Thyroid gland (tissue), 4 donors: ENCODE results near the gene MTG2.

Experiments
- CTCF ChIP-seq, 6 experiments: fragments of 200-600 bp in 3 of 6; fragments of 450-650 bp in 3 of 6; sonication (generic) in 3 of 6; IDR thresholded peaks; one replicate each; pipeline ENCODE4 v1.5.1; 2016 to 2019; ENCODE audit warnings: antibody characterized with exemption in 6 of 6, mild to moderate bottlenecking in 2 of 6, inconsistent platforms in 1 of 6, moderate library complexity in 1 of 6
- POLR2A ChIP-seq, 2 donors: fragments of 450-650 bp; IDR thresholded peaks; one replicate each; pipeline ENCODE4 v1.6.1; 2017; ENCODE audit warnings: antibody characterized with exemption in 2 of 2, mild to moderate bottlenecking in 2 of 2, moderate library complexity in 1 of 2

DNA sequence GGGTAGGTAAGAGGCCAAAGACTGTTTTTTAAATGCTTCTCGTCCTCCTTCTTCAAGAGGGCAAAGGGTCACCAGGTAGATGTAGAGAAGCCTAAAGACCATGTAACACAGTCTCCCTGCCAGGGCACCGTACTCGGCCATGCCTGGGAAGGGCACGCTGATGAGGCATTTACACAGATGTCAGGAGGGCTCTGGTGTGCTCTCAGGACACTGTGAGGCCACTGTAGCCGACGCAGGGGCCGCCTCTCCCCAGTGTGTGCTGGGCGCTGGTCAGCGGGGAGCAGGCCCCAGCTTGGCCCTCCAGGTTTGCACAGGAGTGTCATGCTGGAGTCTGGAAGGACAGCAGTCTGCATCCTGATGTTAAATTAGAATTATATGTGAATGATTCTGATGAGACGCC is 7.1 kb upstream of the MTG2 start:
- TF ChIP-seq POLR2A (IDR thresholded peaks at IDR 0.05), result no peak
- no peak for TF ChIP-seq CTCF (IDR thresholded peaks at IDR 0.05)
